Endometrial microvascular endothelial cells (primary cell): ENCODE measurements around the gene DSCAML1. TPM values are rescaled to one million over a fixed set of nuclear protein-coding genes. Genes with fewer than 3 reads are reported as not detected.

Source experiments
- in situ Hi-C: cut with HindIII; loops from 2 replicates; pipeline ENCODE4 v1.10.0; 2017; ENCODE audit warnings: low sequenced_read_pairs, low pct_unique_long_range_greater_than_20kb; ENCODE audit errors: inconsistent ontology term
- total RNA-seq: library from RNA; depleted of rRNA; stranded (reverse); fragments of >200 nt; gene quantifications from one replicate; pipeline ENCODE4 v1.2.3, GENCODE V29; 2015; ENCODE audit errors: inconsistent ontology term

DSCAML1 gene
- total RNA-seq, 1 donor from 2014 or later, result not detected

DNA sequence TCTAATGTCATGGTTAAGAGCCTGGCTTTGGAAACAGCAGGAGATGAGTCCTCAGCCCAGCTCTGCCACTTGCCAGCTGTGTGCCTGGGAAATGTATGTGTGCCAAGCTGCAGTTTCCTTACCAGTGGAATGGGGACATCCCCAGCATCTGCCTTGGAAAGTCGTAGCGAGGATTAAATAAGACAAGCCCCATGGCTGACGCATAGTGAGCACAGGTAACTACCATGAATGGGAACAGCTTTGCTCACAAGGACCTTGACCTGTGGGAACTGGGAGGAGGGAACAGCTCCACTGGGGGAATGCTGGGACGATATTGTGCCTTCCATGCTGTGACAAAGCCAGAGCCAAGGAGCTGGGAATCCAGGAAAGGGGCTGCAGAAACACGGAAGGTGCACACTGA, 2.6 kb upstream of the DSCAML1 start:
- in situ Hi-C loops, result no loop called here

DNA sequence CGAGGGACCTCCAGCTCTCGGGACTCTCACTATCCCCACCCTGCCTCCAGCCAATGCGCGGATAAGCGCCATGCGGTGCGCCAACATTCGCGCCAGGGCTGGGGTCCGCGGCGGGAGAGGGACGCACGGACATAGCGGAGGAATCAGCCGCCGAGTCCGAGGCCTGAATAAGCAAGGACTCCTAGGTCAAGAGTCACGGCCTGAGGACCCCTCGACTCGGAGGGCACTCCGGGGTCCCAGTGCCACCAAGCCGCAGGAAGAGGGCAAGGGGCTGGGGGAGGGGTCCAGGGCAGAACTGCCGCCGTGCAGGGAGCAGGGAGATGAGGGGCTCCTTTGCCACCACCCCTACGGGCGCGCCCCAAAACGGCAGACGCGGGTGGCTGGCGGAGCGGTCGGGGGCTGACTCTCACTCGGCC, 552 bp downstream of the DSCAML1 start:
- in situ Hi-C loops, result no loop called here

DNA sequence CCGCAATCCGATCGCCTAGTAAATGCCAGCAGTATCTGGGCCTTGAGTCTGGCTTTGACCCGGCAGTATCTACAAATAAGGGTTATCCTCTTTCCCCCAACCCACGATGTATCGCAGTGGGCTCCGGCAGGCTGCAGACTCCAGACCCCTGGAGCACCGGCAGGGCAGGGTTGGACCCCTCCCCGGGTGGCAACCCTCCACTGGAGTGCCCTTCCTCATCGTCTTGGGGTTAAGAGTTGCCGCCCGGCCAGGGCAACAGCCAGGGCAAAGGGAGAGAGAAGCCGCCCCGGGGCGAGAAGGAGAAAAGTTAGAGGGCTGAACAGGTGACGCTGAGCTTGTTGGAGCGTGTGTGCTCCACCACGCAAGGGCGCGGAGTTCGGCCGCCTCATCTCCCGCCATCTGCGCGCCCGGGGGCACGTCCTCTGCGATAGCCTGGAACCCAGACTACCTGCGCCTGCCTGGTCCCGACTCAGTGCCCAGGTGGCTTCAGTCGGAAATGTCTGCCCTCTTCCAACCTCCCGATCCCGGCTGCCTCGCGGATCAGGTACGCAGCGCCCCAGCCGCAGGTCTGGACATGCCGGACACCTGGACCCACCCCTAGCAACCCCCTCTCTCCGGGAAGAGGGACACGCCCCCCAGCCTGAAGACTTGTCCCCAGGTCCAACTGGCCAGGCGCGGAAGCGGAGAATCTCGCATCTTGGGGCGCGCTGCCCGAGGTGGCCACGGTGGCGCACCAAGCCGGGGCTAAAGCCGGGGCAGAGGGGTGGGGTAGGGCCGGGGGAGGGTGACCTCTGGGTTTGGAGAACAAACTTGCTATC, 1.2 kb downstream of the DSCAML1 start:
- in situ Hi-C loops, result no loop called here

DNA sequence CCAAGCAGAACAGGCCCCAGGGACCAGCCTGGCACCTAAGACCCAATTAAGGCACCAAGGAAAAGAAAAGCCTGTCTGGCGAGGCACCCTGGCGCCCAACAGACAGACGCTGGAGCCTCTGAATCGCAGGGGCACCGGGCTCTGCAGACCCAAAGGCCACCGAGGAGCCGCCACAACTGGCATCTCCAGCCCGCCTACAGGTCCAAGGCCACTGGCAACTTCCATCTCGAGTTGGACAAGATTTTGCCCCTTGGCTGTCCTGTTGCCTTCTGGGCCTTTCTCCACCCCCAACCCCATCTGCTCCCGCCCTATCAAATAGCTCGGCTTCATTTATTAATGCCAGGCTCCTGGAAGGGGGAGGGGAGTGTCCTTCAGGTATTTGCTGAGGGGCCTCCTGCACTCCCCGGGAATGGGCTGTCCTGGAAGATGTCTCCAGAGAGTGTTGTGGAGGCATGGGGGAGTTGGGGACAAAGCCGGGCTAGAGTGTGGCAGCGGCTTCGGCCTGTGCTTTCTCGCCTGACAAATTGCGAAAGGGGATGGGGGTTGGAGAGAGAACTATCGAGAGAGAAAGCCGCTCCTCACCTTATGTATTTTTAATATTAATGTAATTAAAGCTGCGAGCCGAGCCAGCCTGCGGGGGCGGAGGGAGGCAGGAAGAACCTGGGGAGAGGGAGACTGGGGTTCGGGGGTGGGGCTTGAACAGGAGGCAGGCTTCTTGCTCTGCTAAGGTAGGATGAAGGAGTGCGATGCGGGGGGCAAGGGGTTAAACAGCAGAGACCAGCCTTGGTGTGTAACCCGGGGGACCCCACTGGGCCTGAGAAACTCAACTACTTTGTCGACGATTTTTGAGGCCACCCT, 2.0 kb downstream of the DSCAML1 start:
- in situ Hi-C loops, result no loop called here

GRCh38 chr11:117794135-117794534, 2.9 kb downstream of the DSCAML1 start:
- in situ Hi-C loops, result no loop called here

- in situ Hi-C loops, result no loop called here
Measured at GRCh38 chr11:117793583-117793982, 3.4 kb downstream of the DSCAML1 start.

- in situ Hi-C loops, result no loop called here
Measured at GRCh38 chr11:117792992-117793391, 4.0 kb downstream of the DSCAML1 start.

GRCh38 chr11:117792241-117792640, 4.8 kb downstream of the DSCAML1 start:
- in situ Hi-C loops, result no loop called here

DNA sequence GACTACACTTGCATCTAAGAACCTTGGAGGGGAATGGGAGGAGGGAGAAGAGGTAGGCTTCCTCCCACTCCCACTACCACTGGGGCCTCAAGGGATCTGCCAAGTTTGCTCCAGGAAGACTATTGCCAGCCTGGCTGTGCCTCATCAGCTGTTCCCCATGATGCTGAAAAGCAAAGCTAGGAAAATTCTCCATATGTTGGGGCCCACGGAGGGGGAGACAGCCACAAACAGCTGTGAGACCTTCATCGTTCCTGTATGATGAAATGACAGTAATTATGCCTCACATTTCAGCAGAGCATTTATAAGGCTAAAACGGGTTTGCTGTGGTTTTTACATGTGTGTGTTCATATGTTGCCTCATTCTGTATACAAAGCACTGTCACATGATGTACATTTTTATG, 6.7 kb downstream of the DSCAML1 start:
- in situ Hi-C loops, result no loop called here

- in situ Hi-C loops, result no loop called here
Measured at GRCh38 chr11:117789241-117789640, 7.8 kb downstream of the DSCAML1 start.

DNA sequence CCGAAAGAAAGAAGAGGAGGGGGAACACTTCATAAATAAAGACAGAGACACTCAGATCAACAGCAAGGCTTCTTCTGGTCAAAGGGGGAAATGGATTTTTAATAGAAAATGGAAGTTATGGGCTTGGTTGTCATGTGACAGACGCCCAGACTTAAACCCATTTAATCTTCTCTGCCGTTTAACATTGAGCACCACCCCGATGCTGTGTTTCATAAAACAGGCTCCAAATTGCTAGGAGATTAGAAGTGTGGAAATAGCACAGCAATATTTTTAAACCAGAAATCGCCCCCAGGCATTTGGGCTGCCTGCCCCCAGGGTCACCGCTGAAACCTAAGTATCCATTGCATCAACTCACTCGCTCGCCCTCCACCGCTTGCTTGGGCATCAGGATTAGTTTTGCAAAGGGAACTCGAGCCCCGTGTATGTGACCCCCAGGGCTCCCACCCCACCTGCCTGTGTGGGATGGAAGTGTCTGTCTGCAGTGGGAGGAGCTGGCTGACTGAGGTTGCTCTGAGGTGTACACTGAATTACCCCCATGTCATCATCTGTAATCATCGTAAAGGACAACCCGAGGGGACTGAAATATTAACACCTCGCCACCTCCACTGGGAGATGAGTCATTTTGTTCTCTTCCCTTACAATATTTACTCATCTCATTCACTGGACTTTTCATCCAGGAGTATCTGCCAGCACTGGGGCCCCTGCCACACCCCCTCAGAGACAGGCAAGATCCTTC, 10.7 kb downstream of the DSCAML1 start:
- in situ Hi-C loops, result no loop called here

DNA sequence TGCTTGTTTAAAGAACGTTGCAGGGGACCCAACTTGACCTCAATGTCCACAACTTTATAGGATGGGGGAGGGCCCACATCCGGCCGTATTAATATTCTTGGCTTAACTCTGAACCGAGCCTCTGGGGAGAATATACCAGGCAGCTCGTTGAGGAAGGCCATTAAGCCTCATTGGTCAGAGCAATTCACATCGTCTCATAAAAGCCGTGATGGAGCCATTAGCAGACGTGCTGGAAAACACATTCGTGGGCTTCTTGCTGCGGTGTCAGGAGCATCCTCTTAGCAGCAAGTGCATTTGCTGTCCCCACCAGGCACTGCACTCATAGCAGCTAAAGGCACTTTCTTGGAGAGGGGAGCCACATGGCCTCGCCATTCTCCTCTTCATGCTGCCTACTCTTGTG, 14.9 kb downstream of the DSCAML1 start:
- in situ Hi-C loops, result no loop called here

- in situ Hi-C loops, result no loop called here
Measured at GRCh38 chr11:117781627-117782026, 15.4 kb downstream of the DSCAML1 start.

- in situ Hi-C loops, result no loop called here
Measured at GRCh38 chr11:117780456-117780855, 16.6 kb downstream of the DSCAML1 start.

GRCh38 chr11:117774553-117774952, 22.5 kb downstream of the DSCAML1 start:
- in situ Hi-C loops, result no loop called here

GRCh38 chr11:117772360-117772759, 24.7 kb downstream of the DSCAML1 start:
- in situ Hi-C loops, result no loop called here

DNA sequence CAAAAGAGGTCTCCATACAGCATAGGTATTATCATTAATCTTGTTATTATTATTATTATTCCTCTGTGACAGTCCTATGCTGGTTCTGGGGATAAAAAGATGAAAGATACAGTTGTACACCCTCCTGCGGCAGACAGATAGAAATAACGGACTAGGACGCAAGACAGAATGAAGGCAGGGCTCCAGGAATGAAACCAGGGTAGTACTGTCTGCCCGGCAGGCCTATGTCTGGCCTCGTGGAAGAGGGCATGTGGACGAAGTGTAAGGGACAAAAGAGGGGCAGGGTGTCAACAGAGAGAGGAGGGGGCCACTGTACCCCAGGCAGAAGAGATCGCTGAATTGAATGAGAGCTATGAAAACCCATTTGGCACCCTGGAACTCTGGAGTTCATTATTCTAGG, 25.2 kb downstream of the DSCAML1 start:
- in situ Hi-C loops, result no loop called here

DNA sequence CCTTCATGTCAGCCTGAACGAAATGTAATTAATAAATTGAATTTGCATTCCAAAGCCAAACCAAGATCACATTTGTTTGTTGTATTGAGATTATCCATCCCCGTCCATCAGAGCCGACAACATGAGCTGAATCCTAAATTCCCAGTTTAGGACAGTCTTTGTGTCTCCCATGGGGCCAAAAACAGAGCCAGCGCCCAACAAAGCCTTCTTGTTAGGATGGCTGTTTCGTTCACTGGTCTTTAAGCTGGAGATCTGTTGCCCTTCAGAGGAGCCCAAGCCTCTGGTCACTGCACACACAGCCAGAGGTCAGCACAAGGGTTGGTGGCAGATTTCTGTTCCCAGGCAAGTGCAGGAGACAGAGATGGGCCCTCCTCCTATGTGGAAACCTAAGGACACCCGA, 25.8 kb downstream of the DSCAML1 start:
- in situ Hi-C loops, result no loop called here

- in situ Hi-C loops, result no loop called here
Measured at GRCh38 chr11:117770061-117770460, 27.0 kb downstream of the DSCAML1 start.
